ENCODE measurements around the gene STIM1. TPM values are rescaled to one million over a fixed set of nuclear protein-coding genes. Genes with fewer than 3 reads are reported as not detected.
"Not testable (repeated sequence)": the region's sequence is repeated elsewhere in the genome, so short reads cannot be mapped to it uniquely, and the experiment has no call there.

Gene STIM1
- total RNA-seq, 4 donors from 2014 or later = 42.4 to 114 (median 72.8) TPM

- H3K27me3 ChIP-seq = no peaks in the 10 kb centered on the region
- no peak for ATAC-seq
Observed at GRCh38 chr11:4048340-4048739, 192.9 kb downstream of the STIM1 start.

DNA sequence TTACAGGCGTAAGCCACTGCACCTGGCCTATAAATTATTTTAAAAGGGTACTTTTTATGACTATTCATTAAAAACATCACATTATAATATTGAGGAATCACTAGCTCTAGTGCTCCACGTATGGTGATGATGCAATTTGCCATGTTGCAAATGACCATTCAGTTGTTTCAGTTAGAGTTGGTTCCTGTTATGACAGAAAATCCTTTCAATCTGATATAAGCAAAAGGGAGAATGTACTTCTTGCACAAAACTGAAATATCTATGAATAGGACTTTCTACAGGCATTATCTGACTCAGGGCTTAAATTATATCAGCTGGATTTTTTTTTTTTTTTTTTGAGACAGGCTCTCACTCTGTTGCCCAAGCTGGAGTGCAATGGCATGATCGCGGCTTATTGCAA, 193.5 kb downstream of the STIM1 start:
- H3K4me3 ChIP-seq = no peak overlapping the region
- TF ChIP-seq CTCF (IDR thresholded peaks at IDR 0.05) (no peak), EP300 (IDR thresholded peaks at IDR 0.05) (no peak)
- H3K27ac ChIP-seq = no peak overlapping the region
- H3K36me3 ChIP-seq = no peaks in the 10 kb centered on the region
- ATAC-seq = no peak
- 90 to 94% methylated on average over 3 to 4 of the region's 4 CpGs for WGBS, 2 donors (ENCODE audit: low coverage in 1 of 2)
- no peaks in the 10 kb centered on the region for H3K27me3 ChIP-seq
- H3K4me1 ChIP-seq = peaks cover 0 to 29% (median 10%) of the 10 kb centered on the region in 3 donors
- H3K9me3 ChIP-seq = no peaks in the 10 kb centered on the region

More at GRCh38 chr11:4048340-4048739, 192.9 kb downstream of the STIM1 start:
- Histone ChIP-seq H3K4me3 (no peak overlapping the region), H3K9me3 (no peaks in the 10 kb centered on the region), H3K27ac (no peak overlapping the region), H3K4me1 (peaks cover 0 to 35% (median 11%) of the 10 kb centered on the region in 3 donors), H3K36me3 (no peaks in the 10 kb centered on the region)
- no peak for TF ChIP-seq EP300 (IDR thresholded peaks at IDR 0.05)
- no peak for TF ChIP-seq POLR2A (IDR thresholded peaks at IDR 0.05)
- TF ChIP-seq CTCF (IDR thresholded peaks at IDR 0.05) = no peak
- TF ChIP-seq POLR2AphosphoS5 (IDR thresholded peaks at IDR 0.05) = no peak

- H3K36me3 ChIP-seq = no peaks in the 10 kb centered on the region
- H3K9me3 ChIP-seq = no peaks in the 10 kb centered on the region
- TF ChIP-seq EP300 (IDR thresholded peaks at IDR 0.05) (no peak), POLR2AphosphoS5 (IDR thresholded peaks at IDR 0.05) (no peak), CTCF (IDR thresholded peaks at IDR 0.05) (no peak), POLR2A (IDR thresholded peaks at IDR 0.05) (no peak)
- no peak overlapping the region for H3K27ac ChIP-seq
- peaks cover 0 to 17% (median 0%) of the 10 kb centered on the region in 3 donors for H3K4me1 ChIP-seq
- 93 to 100% methylated on average over 1 of the region's 1 CpG for WGBS, 2 donors (ENCODE audit: low coverage in 1 of 2)
- no peak for ATAC-seq
- no peak overlapping the region for H3K4me3 ChIP-seq
- H3K27me3 ChIP-seq = no peaks in the 10 kb centered on the region
Observed at GRCh38 chr11:4050138-4050537, 194.7 kb downstream of the STIM1 start.

- H3K9me3 ChIP-seq, H3K27me3 ChIP-seq, H3K4me3 ChIP-seq, H3K27ac ChIP-seq, ATAC-seq: not testable (repeated sequence)
- Histone ChIP-seq H3K36me3 (peaks cover 0 to 20% of the 10 kb centered on the region in 2 donors), H3K4me1 (peaks cover 0 to 19% (median 3%) of the 10 kb centered on the region in 3 donors)
- WGBS, 2 donors (ENCODE audit: low coverage in 1 of 2) = 91 to 94% methylated on average over 4 of the region's 4 CpGs
Observed at GRCh38 chr11:4053200-4053599, 197.7 kb downstream of the STIM1 start.

- no peak for TF ChIP-seq POLR2A (IDR thresholded peaks at IDR 0.05)
- no peak for TF ChIP-seq CTCF (IDR thresholded peaks at IDR 0.05)
- no peak for TF ChIP-seq EP300 (IDR thresholded peaks at IDR 0.05)
- no peak for TF ChIP-seq POLR2AphosphoS5 (IDR thresholded peaks at IDR 0.05)
- Histone ChIP-seq H3K4me3 (no peak overlapping the region), H3K27ac (no peak overlapping the region), H3K27me3 (no peaks in the 10 kb centered on the region), H3K9me3 (no peaks in the 10 kb centered on the region), H3K36me3 (peaks cover 0 to 27% of the 10 kb centered on the region in 2 donors), H3K4me1 (peaks cover 0 to 18% (median 5%) of the 10 kb centered on the region in 3 donors)
- WGBS, 2 donors (ENCODE audit: low coverage in 1 of 2) = 60 to 75% methylated on average over 1 of the region's 1 CpG
- ATAC-seq = no peak
Observed at GRCh38 chr11:4054643-4055042, 199.2 kb downstream of the STIM1 start.

Measured in gastroesophageal sphincter (tissue), 4 donors.